Stimulated activated memory B cell treated with anti-CD40 and anti-IgM and Interleukin-4, amounts not matched to agents 10 μg/mL and 1 μg/mL and 100 μg/mL, for 72 hours (primary cell): ENCODE measurements around the gene BMP7.

Experiments
- ATAC-seq: fragments of 150-1000 bp; cut with Tn5 transposase; 2 replicates; pipeline ENCODE4 v1.10.0; 2021
- H3K27ac Mint-ChIP-seq: one replicate; pipeline ENCODE4 v1.8.0; 2022; ENCODE audit warnings: mild to moderate bottlenecking, mixed read lengths
- H3K27me3 Mint-ChIP-seq: one replicate; pipeline ENCODE4 v1.8.0; 2022; ENCODE audit warnings: mixed read lengths
- H3K36me3 Mint-ChIP-seq: one replicate; pipeline ENCODE4 v1.8.0; 2022; ENCODE audit warnings: mixed read lengths
- H3K4me1 Mint-ChIP-seq: one replicate; pipeline ENCODE4 v1.8.0; 2022; ENCODE audit warnings: mixed read lengths
- H3K4me3 Mint-ChIP-seq: one replicate; pipeline ENCODE4 v1.8.0; 2022; ENCODE audit warnings: mild to moderate bottlenecking, moderate library complexity, mixed read lengths
- H3K9me3 Mint-ChIP-seq: one replicate; pipeline ENCODE4 v1.8.0; 2022; ENCODE audit warnings: mixed read lengths

Gene BMP7

GRCh38 chr20:57211406-57211805 is 55.0 kb downstream of the BMP7 start:
- Mint-ChIP-seq H3K27ac (no peak overlapping the region), H3K36me3 (no peaks in the 10 kb centered on the region), H3K9me3 (peaks cover 3% of the 10 kb centered on the region), H3K4me3 (no peak overlapping the region), H3K27me3 (peaks cover 16% of the 10 kb centered on the region), H3K4me1 (no peaks in the 10 kb centered on the region)
- no peak for ATAC-seq

GRCh38 chr20:57210911-57211280 is 55.5 kb downstream of the BMP7 start:
- Mint-ChIP-seq H3K36me3 (no peaks in the 10 kb centered on the region), H3K4me3 (no peak overlapping the region), H3K27ac (no peak overlapping the region), H3K4me1 (no peaks in the 10 kb centered on the region), H3K27me3 (peaks cover 16% of the 10 kb centered on the region), H3K9me3 (peaks cover 3% of the 10 kb centered on the region)
- no peak for ATAC-seq

- no peak for ATAC-seq
- peaks cover 16% of the 10 kb centered on the region for H3K27me3 Mint-ChIP-seq
- H3K4me3 Mint-ChIP-seq = no peak overlapping the region
- H3K27ac Mint-ChIP-seq = no peak overlapping the region
- H3K4me1 Mint-ChIP-seq = no peaks in the 10 kb centered on the region
- no peaks in the 10 kb centered on the region for H3K36me3 Mint-ChIP-seq
- peaks cover 3% of the 10 kb centered on the region for H3K9me3 Mint-ChIP-seq
Observed at GRCh38 chr20:57210054-57210910, 56.2 kb downstream of the BMP7 start.

- no peak for ATAC-seq
- Mint-ChIP-seq H3K36me3 (no peaks in the 10 kb centered on the region), H3K27me3 (peaks cover 16% of the 10 kb centered on the region), H3K4me3 (no peak overlapping the region), H3K27ac (no peak overlapping the region), H3K9me3 (peaks cover 3% of the 10 kb centered on the region), H3K4me1 (no peaks in the 10 kb centered on the region)
Observed at GRCh38 chr20:57209413-57209812, 57.0 kb downstream of the BMP7 start.

GRCh38 chr20:57208198-57208597 is 58.2 kb downstream of the BMP7 start:
- ATAC-seq = no peak
- Mint-ChIP-seq H3K27me3 (peaks cover 16% of the 10 kb centered on the region), H3K9me3 (peaks cover 3% of the 10 kb centered on the region), H3K4me1 (no peaks in the 10 kb centered on the region), H3K4me3 (no peak overlapping the region), H3K36me3 (no peaks in the 10 kb centered on the region), H3K27ac (no peak overlapping the region)

- ATAC-seq = no peak
- H3K4me1 Mint-ChIP-seq = no peaks in the 10 kb centered on the region
- H3K27me3 Mint-ChIP-seq = peaks cover 14% of the 10 kb centered on the region
- no peak overlapping the region for H3K27ac Mint-ChIP-seq
- no peak overlapping the region for H3K4me3 Mint-ChIP-seq
- H3K36me3 Mint-ChIP-seq = no peaks in the 10 kb centered on the region
- H3K9me3 Mint-ChIP-seq = peaks cover 3% of the 10 kb centered on the region
Observed at GRCh38 chr20:57207251-57207650, 59.2 kb downstream of the BMP7 start.

GRCh38 chr20:57205606-57206219 is 60.7 kb downstream of the BMP7 start:
- no peaks in the 10 kb centered on the region for H3K36me3 Mint-ChIP-seq
- no peaks in the 10 kb centered on the region for H3K27me3 Mint-ChIP-seq
- peaks cover 3% of the 10 kb centered on the region for H3K9me3 Mint-ChIP-seq
- ATAC-seq = no peak
- no peaks in the 10 kb centered on the region for H3K4me1 Mint-ChIP-seq
- no peak overlapping the region for H3K4me3 Mint-ChIP-seq
- H3K27ac Mint-ChIP-seq = no peak overlapping the region

- no peak for ATAC-seq
- no peak overlapping the region for H3K27ac Mint-ChIP-seq
- H3K27me3 Mint-ChIP-seq = peaks cover 10% of the 10 kb centered on the region
- H3K9me3 Mint-ChIP-seq = peaks cover 3% of the 10 kb centered on the region
- H3K4me3 Mint-ChIP-seq = no peak overlapping the region
- no peaks in the 10 kb centered on the region for H3K4me1 Mint-ChIP-seq
- no peaks in the 10 kb centered on the region for H3K36me3 Mint-ChIP-seq
Observed at GRCh38 chr20:57203986-57204385, 62.5 kb downstream of the BMP7 start.

- H3K27ac Mint-ChIP-seq = no peak overlapping the region
- no peaks in the 10 kb centered on the region for H3K4me1 Mint-ChIP-seq
- no peaks in the 10 kb centered on the region for H3K36me3 Mint-ChIP-seq
- H3K27me3 Mint-ChIP-seq = peaks cover 13% of the 10 kb centered on the region
- H3K9me3 Mint-ChIP-seq = peaks cover 3% of the 10 kb centered on the region
- no peak overlapping the region for H3K4me3 Mint-ChIP-seq
- no peak for ATAC-seq
Observed at GRCh38 chr20:57203204-57203603, 63.2 kb downstream of the BMP7 start.

- Mint-ChIP-seq H3K4me3 (no peak overlapping the region), H3K36me3 (no peaks in the 10 kb centered on the region), H3K27ac (no peak overlapping the region), H3K9me3 (peaks cover 3% of the 10 kb centered on the region), H3K27me3 (peaks cover 19% of the 10 kb centered on the region), H3K4me1 (no peaks in the 10 kb centered on the region)
- ATAC-seq = no peak
Observed at GRCh38 chr20:57202309-57202708, 64.1 kb downstream of the BMP7 start.

GRCh38 chr20:57200882-57201695 is 65.4 kb downstream of the BMP7 start:
- ATAC-seq = no peak
- H3K27me3 Mint-ChIP-seq = peaks cover 19% of the 10 kb centered on the region
- H3K9me3 Mint-ChIP-seq = no peaks in the 10 kb centered on the region
- no peak overlapping the region for H3K27ac Mint-ChIP-seq
- no peaks in the 10 kb centered on the region for H3K4me1 Mint-ChIP-seq
- H3K4me3 Mint-ChIP-seq = no peak overlapping the region
- no peaks in the 10 kb centered on the region for H3K36me3 Mint-ChIP-seq

- no peaks in the 10 kb centered on the region for H3K36me3 Mint-ChIP-seq
- no peak overlapping the region for H3K4me3 Mint-ChIP-seq
- ATAC-seq = no peak
- no peaks in the 10 kb centered on the region for H3K9me3 Mint-ChIP-seq
- no peaks in the 10 kb centered on the region for H3K4me1 Mint-ChIP-seq
- peaks cover 19% of the 10 kb centered on the region for H3K27me3 Mint-ChIP-seq
- H3K27ac Mint-ChIP-seq = no peak overlapping the region
Observed at GRCh38 chr20:57199656-57200405, 66.6 kb downstream of the BMP7 start.

GRCh38 chr20:57198132-57199072 is 68.0 kb downstream of the BMP7 start:
- Mint-ChIP-seq H3K27ac (no peak overlapping the region), H3K36me3 (no peaks in the 10 kb centered on the region), H3K9me3 (no peaks in the 10 kb centered on the region), H3K27me3 (peaks cover 19% of the 10 kb centered on the region), H3K4me3 (no peak overlapping the region), H3K4me1 (no peaks in the 10 kb centered on the region)
- no peak for ATAC-seq
